MM.1S (cell line): ENCODE data around the gene KIRREL3.
"Not testable (repeated sequence)": the region's sequence is repeated elsewhere in the genome, so short reads cannot be mapped to it uniquely, and the experiment has no call there.

Experiments
- DNase-seq: peaks from one replicate; pipeline ENCODE4 v3.0.0-alpha.2; 2015
- H2AFZ ChIP-seq: fragments of 300-600 bp; sonication (generic); 2 replicates; pipeline ENCODE4 v1.6.0; 2016; ENCODE audit warnings: antibody characterized with exemption, low read length
- H3F3A ChIP-seq: fragments of 300-600 bp; sonication (generic); 2 replicates; pipeline ENCODE4 v1.6.1; 2016; ENCODE audit warnings: mild to moderate bottlenecking, antibody characterized with exemption, low read length, moderate library complexity, mixed read lengths; ENCODE audit not compliant: insufficient read depth
- H3K27ac ChIP-seq: fragments of 300-600 bp; sonication (generic); 2 replicates; pipeline ENCODE4 v1.5.1; 2016; ENCODE audit warnings: mild to moderate bottlenecking, low read length
- H3K27me3 ChIP-seq: fragments of 300-600 bp; sonication (generic); replicated peaks from 2 replicates; pipeline ENCODE4 v1.6.0; 2016; ENCODE audit warnings: low read length; ENCODE audit not compliant: insufficient read depth
- H3K36me3 ChIP-seq: fragments of 300-600 bp; sonication (generic); replicated peaks from 2 replicates; pipeline ENCODE4 v1.6.1; 2016; ENCODE audit warnings: mild to moderate bottlenecking, low read length, mixed read lengths; ENCODE audit not compliant: insufficient read depth
- H3K4me1 ChIP-seq: fragments of 300-600 bp; sonication (generic); 2 replicates; pipeline ENCODE4 v1.6.1; 2016; ENCODE audit warnings: low read length, mixed read lengths
- H3K4me2 ChIP-seq: fragments of 300-600 bp; sonication (generic); 2 replicates; pipeline ENCODE4 v1.6.0; 2016; ENCODE audit warnings: low read depth, low read length
- H3K4me3 ChIP-seq: fragments of 300-600 bp; sonication (generic); 2 replicates; pipeline ENCODE4 v1.5.1; 2016; ENCODE audit warnings: low read length, mixed read lengths
- H3K79me2 ChIP-seq: fragments of 300-600 bp; sonication (generic); 2 replicates; pipeline ENCODE4 v1.6.1; 2016; ENCODE audit warnings: mixed run types, low read length, mixed read lengths
- H3K9ac ChIP-seq: fragments of 300-600 bp; sonication (generic); 2 replicates; pipeline ENCODE4 v1.6.1; 2016; ENCODE audit warnings: low read length, mixed read lengths
- H3K9me2 ChIP-seq: fragments of 300-600 bp; sonication (generic); replicated peaks from 2 replicates; pipeline ENCODE4 v1.6.1; 2016; ENCODE audit warnings: mild to moderate bottlenecking, low read length, mixed read lengths; ENCODE audit not compliant: insufficient read depth
- H3K9me3 ChIP-seq: fragments of 300-600 bp; sonication (generic); replicated peaks from 2 replicates; pipeline ENCODE4 v1.6.1; 2016; ENCODE audit warnings: mild to moderate bottlenecking, low read length, mixed read lengths; ENCODE audit not compliant: insufficient read depth
- H4K20me1 ChIP-seq: fragments of 300-600 bp; sonication (generic); 2 replicates; pipeline ENCODE4 v1.6.1; 2016; ENCODE audit warnings: mild to moderate bottlenecking, low read length, moderate library complexity, mixed read lengths; ENCODE audit not compliant: insufficient read depth
- EZH2 ChIP-seq: fragments of 300-600 bp; sonication (generic); optimal IDR thresholded peaks from 2 replicates; pipeline ENCODE3; 2017; ENCODE audit warnings: low read depth, mild to moderate bottlenecking, antibody characterized with exemption, low read length, mixed read lengths
- EZH2phosphoT487 ChIP-seq: fragments of 300-600 bp; sonication (generic); IDR thresholded peaks from 2 replicates; pipeline ENCODE4 v1.6.1; 2018; ENCODE audit warnings: antibody characterized with exemption, low read length
- TF ChIP-seq, protein P1 (sequence below): fragments of 300-600 bp; sonication (generic); IDR thresholded peaks from 2 replicates; pipeline ENCODE4 v1.5.1; 2016; ENCODE audit warnings: antibody characterized with exemption, low read length, mixed read lengths

The KIRREL3 gene

DNA sequence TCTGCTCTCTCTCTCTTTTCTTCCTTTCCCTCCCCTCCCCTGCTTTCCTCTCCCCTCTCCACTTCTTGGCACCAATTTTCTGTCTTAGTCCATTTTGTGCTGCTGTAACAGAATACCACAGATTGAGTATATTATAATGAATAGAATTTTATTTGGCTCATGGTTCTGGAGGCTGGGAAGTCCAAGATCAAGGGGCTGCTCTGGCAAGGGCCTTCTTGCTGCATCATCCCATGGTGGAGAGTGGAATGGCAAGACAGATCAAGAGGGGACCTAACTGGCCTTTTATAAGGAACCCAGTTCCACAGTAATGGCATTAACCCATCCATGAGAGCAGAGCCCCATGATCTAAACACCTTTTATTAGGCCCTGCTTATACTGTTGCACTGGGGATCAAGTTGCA is 600.6 kb downstream of the KIRREL3 start:
- Histone ChIP-seq H3K4me1 (no peaks in the 10 kb centered on the region), H3K4me3 (no peak overlapping the region), H3K36me3 (no peaks in the 10 kb centered on the region), H3K79me2 (no peaks in the 10 kb centered on the region), H3K27me3 (no peaks in the 10 kb centered on the region), H3K9me3 (no peaks in the 10 kb centered on the region), H3K9me2 (no peaks in the 10 kb centered on the region), H2AFZ (no peak overlapping the region), H3K9ac (no peak overlapping the region), H3K4me2 (no peak overlapping the region), H3F3A (no peaks in the 10 kb centered on the region), H4K20me1 (no peaks in the 10 kb centered on the region), H3K27ac (no peak overlapping the region)
- DNase-seq: no peak
- TF ChIP-seq, protein P1, sequence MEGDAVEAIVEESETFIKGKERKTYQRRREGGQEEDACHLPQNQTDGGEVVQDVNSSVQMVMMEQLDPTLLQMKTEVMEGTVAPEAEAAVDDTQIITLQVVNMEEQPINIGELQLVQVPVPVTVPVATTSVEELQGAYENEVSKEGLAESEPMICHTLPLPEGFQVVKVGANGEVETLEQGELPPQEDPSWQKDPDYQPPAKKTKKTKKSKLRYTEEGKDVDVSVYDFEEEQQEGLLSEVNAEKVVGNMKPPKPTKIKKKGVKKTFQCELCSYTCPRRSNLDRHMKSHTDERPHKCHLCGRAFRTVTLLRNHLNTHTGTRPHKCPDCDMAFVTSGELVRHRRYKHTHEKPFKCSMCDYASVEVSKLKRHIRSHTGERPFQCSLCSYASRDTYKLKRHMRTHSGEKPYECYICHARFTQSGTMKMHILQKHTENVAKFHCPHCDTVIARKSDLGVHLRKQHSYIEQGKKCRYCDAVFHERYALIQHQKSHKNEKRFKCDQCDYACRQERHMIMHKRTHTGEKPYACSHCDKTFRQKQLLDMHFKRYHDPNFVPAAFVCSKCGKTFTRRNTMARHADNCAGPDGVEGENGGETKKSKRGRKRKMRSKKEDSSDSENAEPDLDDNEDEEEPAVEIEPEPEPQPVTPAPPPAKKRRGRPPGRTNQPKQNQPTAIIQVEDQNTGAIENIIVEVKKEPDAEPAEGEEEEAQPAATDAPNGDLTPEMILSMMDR: no peak
- no peak for TF ChIP-seq EZH2
- no peak for TF ChIP-seq EZH2phosphoT487

DNA sequence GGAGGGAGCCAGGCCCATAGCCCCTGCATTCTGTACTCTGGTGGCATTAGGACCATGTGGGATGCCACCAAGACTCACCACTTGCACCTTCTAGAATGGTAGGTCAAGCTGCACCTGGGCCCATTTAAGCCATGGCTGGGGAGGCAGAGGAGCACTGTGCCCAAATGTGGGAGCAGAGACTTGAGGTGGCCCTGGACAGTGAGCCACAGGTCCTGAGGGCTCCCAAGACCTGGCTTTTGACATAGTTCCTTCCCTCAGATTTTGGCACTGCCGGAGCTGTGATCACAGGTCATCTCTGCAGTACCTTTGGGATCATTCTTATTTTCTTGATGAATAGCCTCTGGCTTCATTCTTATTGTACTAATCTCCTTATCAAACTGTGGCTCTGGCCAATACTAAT is 601.8 kb downstream of the KIRREL3 start:
- H3K4me3 ChIP-seq: no peak overlapping the region
- no peaks in the 10 kb centered on the region for H3K36me3 ChIP-seq
- no peaks in the 10 kb centered on the region for H3K27me3 ChIP-seq
- H3K9me3 ChIP-seq: no peaks in the 10 kb centered on the region
- no peak for TF ChIP-seq EZH2phosphoT487
- no peaks in the 10 kb centered on the region for H3K4me1 ChIP-seq
- no peak overlapping the region for H3K9ac ChIP-seq
- no peak for DNase-seq
- no peak overlapping the region for H3K4me2 ChIP-seq
- no peaks in the 10 kb centered on the region for H3F3A ChIP-seq
- no peaks in the 10 kb centered on the region for H4K20me1 ChIP-seq
- no peaks in the 10 kb centered on the region for H3K79me2 ChIP-seq
- H3K9me2 ChIP-seq: no peaks in the 10 kb centered on the region
- H3K27ac ChIP-seq: no peak overlapping the region
- no peak overlapping the region for H2AFZ ChIP-seq

DNA sequence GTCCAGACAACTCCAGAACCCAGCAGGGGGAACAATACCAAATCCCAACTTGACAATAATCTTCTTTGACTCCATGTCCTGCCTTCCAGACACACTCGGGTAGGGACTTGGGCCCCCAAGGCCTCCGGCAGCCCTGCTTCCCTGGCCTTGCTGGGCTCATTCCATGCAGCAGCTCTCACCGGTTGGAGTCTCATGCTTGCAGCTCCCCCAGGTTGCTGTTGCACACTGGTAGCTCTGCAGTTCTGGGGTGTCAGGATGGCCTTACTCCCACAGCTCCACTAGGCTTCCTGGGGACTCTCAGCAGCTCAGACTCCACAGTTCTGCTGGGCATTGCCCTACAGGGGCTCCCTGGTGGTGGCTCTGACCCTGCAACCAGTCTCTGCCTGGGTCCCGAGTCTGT is 602.3 kb downstream of the KIRREL3 start:
- no peaks in the 10 kb centered on the region for H3K4me1 ChIP-seq
- no peak overlapping the region for H3K4me2 ChIP-seq
- no peaks in the 10 kb centered on the region for H3K27me3 ChIP-seq
- H3K36me3 ChIP-seq: no peaks in the 10 kb centered on the region
- H3K79me2 ChIP-seq: no peaks in the 10 kb centered on the region
- no peak for DNase-seq
- no peaks in the 10 kb centered on the region for H3F3A ChIP-seq
- H3K9me3 ChIP-seq: no peaks in the 10 kb centered on the region
- no peaks in the 10 kb centered on the region for H3K9me2 ChIP-seq
- no peak overlapping the region for H2AFZ ChIP-seq
- H3K9ac ChIP-seq: no peak overlapping the region
- no peak overlapping the region for H3K27ac ChIP-seq
- H3K4me3 ChIP-seq: no peak overlapping the region
- TF ChIP-seq, protein P1: no peak
- TF ChIP-seq EZH2phosphoT487: no peak
- no peak for TF ChIP-seq EZH2
- no peaks in the 10 kb centered on the region for H4K20me1 ChIP-seq

DNA sequence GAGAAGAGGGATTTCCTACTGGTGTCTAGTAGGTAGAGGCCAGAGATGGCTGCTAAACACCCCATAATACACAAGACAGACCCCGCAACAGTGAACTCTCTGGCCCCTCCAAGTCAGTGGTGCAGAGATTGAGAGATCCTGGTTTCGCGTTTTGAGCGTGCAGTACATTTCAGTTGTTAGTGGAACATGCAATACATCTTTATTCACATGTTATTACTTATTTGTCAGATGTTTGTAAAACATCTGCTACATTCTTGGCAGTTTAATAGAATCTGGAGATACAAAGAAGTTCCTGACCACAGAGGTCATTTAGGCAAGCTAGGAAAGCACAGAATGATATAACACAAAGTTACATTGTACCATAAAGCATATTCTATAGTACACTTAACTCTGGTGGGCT is 603.6 kb downstream of the KIRREL3 start:
- Histone ChIP-seq H3K27ac (no peak overlapping the region), H4K20me1 (no peaks in the 10 kb centered on the region), H3K36me3 (no peaks in the 10 kb centered on the region), H3K9me3 (no peaks in the 10 kb centered on the region), H3K79me2 (no peaks in the 10 kb centered on the region), H3K9ac (no peak overlapping the region), H3K4me1 (no peaks in the 10 kb centered on the region), H3K27me3 (no peaks in the 10 kb centered on the region), H3F3A (no peaks in the 10 kb centered on the region), H3K9me2 (no peaks in the 10 kb centered on the region), H2AFZ (no peak overlapping the region), H3K4me2 (no peak overlapping the region), H3K4me3 (no peak overlapping the region)
- no peak for DNase-seq
- no peak for TF ChIP-seq EZH2phosphoT487
- TF ChIP-seq EZH2: no peak
- TF ChIP-seq, protein P1: no peak

DNA sequence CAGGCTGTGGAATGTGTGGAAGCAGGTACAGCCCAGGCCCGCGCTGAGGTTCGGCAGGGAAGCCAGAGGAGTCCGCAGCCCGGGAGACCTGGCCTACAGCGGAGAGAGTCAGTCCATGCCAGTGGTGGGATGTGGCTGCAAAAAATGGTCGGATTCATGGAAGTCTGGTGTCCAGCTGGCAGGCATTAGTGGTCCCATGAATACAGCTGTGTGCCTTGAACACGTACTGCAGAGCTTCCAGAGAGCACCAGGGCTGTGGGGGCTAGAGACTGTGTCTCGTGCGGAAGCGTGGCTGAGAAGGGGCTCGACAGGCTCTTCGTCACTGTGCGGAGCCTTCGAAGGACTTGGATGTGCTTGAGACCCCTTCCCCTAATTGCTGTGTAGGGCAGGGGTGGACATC is 604.3 kb downstream of the KIRREL3 start:
- H3F3A ChIP-seq, H3K4me3 ChIP-seq, H3K36me3 ChIP-seq, H3K27me3 ChIP-seq, DNase-seq, H2AFZ ChIP-seq, H3K4me1 ChIP-seq, H4K20me1 ChIP-seq, H3K4me2 ChIP-seq, H3K9me2 ChIP-seq, H3K9me3 ChIP-seq, H3K9ac ChIP-seq, H3K79me2 ChIP-seq, H3K27ac ChIP-seq: not testable (repeated sequence)

DNA sequence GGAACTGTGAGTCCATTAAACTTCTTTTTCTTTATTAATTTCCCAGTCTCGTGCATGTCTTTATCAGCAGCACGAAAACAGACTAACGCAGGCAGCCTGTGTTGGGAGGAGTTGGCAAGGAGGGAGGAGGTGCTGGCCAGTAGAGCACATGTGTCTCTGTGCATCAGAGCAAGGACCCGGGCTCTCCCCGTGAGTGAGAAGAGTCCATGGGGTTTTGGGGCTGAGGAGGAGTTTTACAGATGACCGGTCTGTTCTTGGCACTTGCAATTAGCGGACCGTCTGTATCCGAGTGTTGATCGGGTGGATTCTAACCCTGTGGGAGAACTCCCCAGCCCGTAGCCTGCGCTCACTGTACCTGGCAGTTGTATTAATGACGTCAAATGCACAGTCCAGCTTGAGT is 604.8 kb downstream of the KIRREL3 start:
- H3K79me2 ChIP-seq, H3K27ac ChIP-seq, H3K4me3 ChIP-seq, H3K36me3 ChIP-seq, H2AFZ ChIP-seq, H3F3A ChIP-seq, H3K9ac ChIP-seq, H3K4me2 ChIP-seq, H3K9me3 ChIP-seq, H3K27me3 ChIP-seq, H3K9me2 ChIP-seq, H3K4me1 ChIP-seq, DNase-seq, H4K20me1 ChIP-seq: not testable (repeated sequence)
